Activated naive CD8-positive, alpha-beta T cell (primary cell): ENCODE measurements around the gene CSPG4.
"Not testable (repeated sequence)": the region's sequence is repeated elsewhere in the genome, so short reads cannot be mapped to it uniquely, and the experiment has no call there.

ENCODE experiments used
- H3K27ac Mint-ChIP-seq: one replicate; pipeline ENCODE4 v1.8.0; 2021; ENCODE audit warnings: mixed read lengths
- H3K27me3 Mint-ChIP-seq: one replicate; pipeline ENCODE4 v1.8.0; 2021; ENCODE audit warnings: mixed read lengths
- H3K36me3 Mint-ChIP-seq: one replicate; pipeline ENCODE4 v1.8.0; 2021; ENCODE audit warnings: mixed read lengths
- H3K4me1 Mint-ChIP-seq: one replicate; pipeline ENCODE4 v1.8.0; 2021; ENCODE audit warnings: low read depth, mixed read lengths
- H3K4me3 Mint-ChIP-seq: one replicate; pipeline ENCODE4 v1.8.0; 2021; ENCODE audit warnings: mild to moderate bottlenecking, mixed read lengths
- H3K9me3 Mint-ChIP-seq: one replicate; pipeline ENCODE4 v1.8.0; 2021; ENCODE audit warnings: low read depth, mixed read lengths

CSPG4 gene

GRCh38 chr15:75720787-75721479 lies 8.3 kb upstream of the CSPG4 start:
- H3K27me3 Mint-ChIP-seq, result peaks cover 8% of the 10 kb centered on the region
- H3K9me3 Mint-ChIP-seq, result no peaks in the 10 kb centered on the region
- H3K36me3 Mint-ChIP-seq, result peaks cover 2% of the 10 kb centered on the region
- H3K27ac Mint-ChIP-seq, result no peak overlapping the region
- H3K4me1 Mint-ChIP-seq, result peaks cover 5% of the 10 kb centered on the region
- no peak overlapping the region for H3K4me3 Mint-ChIP-seq

GRCh38 chr15:75720297-75720696 lies 7.6 kb upstream of the CSPG4 start:
- no peak overlapping the region for H3K27ac Mint-ChIP-seq

GRCh38 chr15:75718328-75718727 lies 5.7 kb upstream of the CSPG4 start:
- H3K36me3 Mint-ChIP-seq, result peaks cover 2% of the 10 kb centered on the region
- no peaks in the 10 kb centered on the region for H3K9me3 Mint-ChIP-seq
- H3K4me1 Mint-ChIP-seq, result peaks cover 5% of the 10 kb centered on the region
- no peak overlapping the region for H3K27ac Mint-ChIP-seq
- peaks cover 9% of the 10 kb centered on the region for H3K27me3 Mint-ChIP-seq
- no peak overlapping the region for H3K4me3 Mint-ChIP-seq

More at GRCh38 chr15:75720297-75720696, 7.6 kb upstream of the CSPG4 start:
- no peak overlapping the region for H3K4me3 Mint-ChIP-seq
- H3K27me3 Mint-ChIP-seq, result peaks cover 8% of the 10 kb centered on the region
- H3K36me3 Mint-ChIP-seq, result peaks cover 2% of the 10 kb centered on the region
- H3K4me1 Mint-ChIP-seq, result peaks cover 5% of the 10 kb centered on the region
- H3K9me3 Mint-ChIP-seq, result no peaks in the 10 kb centered on the region

- H3K36me3 Mint-ChIP-seq, H3K4me3 Mint-ChIP-seq, H3K9me3 Mint-ChIP-seq, H3K4me1 Mint-ChIP-seq, H3K27ac Mint-ChIP-seq: not testable (repeated sequence)
- peaks cover 11% of the 10 kb centered on the region for H3K27me3 Mint-ChIP-seq
Measured at GRCh38 chr15:75717001-75717400, 4.4 kb upstream of the CSPG4 start.

GRCh38 chr15:75716249-75716950 lies 3.8 kb upstream of the CSPG4 start:
- H3K4me3 Mint-ChIP-seq, H3K9me3 Mint-ChIP-seq, H3K4me1 Mint-ChIP-seq, H3K27ac Mint-ChIP-seq, H3K36me3 Mint-ChIP-seq: not testable (repeated sequence)
- H3K27me3 Mint-ChIP-seq, result peaks cover 14% of the 10 kb centered on the region

GRCh38 chr15:75715312-75715832 lies 2.7 kb upstream of the CSPG4 start:
- not testable (repeated sequence) for H3K27ac Mint-ChIP-seq, H3K9me3 Mint-ChIP-seq, H3K27me3 Mint-ChIP-seq, H3K4me1 Mint-ChIP-seq, H3K36me3 Mint-ChIP-seq, H3K4me3 Mint-ChIP-seq

GRCh38 chr15:75714195-75714594 lies 1.5 kb upstream of the CSPG4 start:
- no peak overlapping the region for H3K27ac Mint-ChIP-seq
- H3K4me1 Mint-ChIP-seq, result no peaks in the 10 kb centered on the region
- H3K36me3 Mint-ChIP-seq, result peaks cover 2% of the 10 kb centered on the region
- no peak overlapping the region for H3K4me3 Mint-ChIP-seq
- peaks cover 7% of the 10 kb centered on the region for H3K27me3 Mint-ChIP-seq
- no peaks in the 10 kb centered on the region for H3K9me3 Mint-ChIP-seq

GRCh38 chr15:75713338-75713895 lies 769 bp upstream of the CSPG4 start:
- Mint-ChIP-seq H3K36me3 (no peaks in the 10 kb centered on the region), H3K4me3 (no peak overlapping the region), H3K9me3 (no peaks in the 10 kb centered on the region), H3K27me3 (peaks cover 7% of the 10 kb centered on the region), H3K4me1 (no peaks in the 10 kb centered on the region), H3K27ac (no peak overlapping the region)

GRCh38 chr15:75711495-75711894 lies 1.2 kb downstream of the CSPG4 start:
- not testable (repeated sequence) for H3K27ac Mint-ChIP-seq, H3K4me1 Mint-ChIP-seq, H3K27me3 Mint-ChIP-seq, H3K9me3 Mint-ChIP-seq, H3K36me3 Mint-ChIP-seq, H3K4me3 Mint-ChIP-seq

- not testable (repeated sequence) for H3K9me3 Mint-ChIP-seq, H3K27ac Mint-ChIP-seq, H3K4me3 Mint-ChIP-seq, H3K36me3 Mint-ChIP-seq, H3K4me1 Mint-ChIP-seq, H3K27me3 Mint-ChIP-seq
Measured at GRCh38 chr15:75710874-75711273, 1.8 kb downstream of the CSPG4 start.

- H3K4me1 Mint-ChIP-seq, H3K36me3 Mint-ChIP-seq, H3K9me3 Mint-ChIP-seq, H3K27me3 Mint-ChIP-seq, H3K27ac Mint-ChIP-seq, H3K4me3 Mint-ChIP-seq: not testable (repeated sequence)
Measured at GRCh38 chr15:75709458-75709857, 3.2 kb downstream of the CSPG4 start.

- Mint-ChIP-seq H3K4me3 (no peak overlapping the region), H3K27ac (no peak overlapping the region), H3K4me1 (no peaks in the 10 kb centered on the region)
Measured at GRCh38 chr15:75706682-75706954, 6.0 kb downstream of the CSPG4 start.

GRCh38 chr15:75705854-75706681 lies 6.6 kb downstream of the CSPG4 start:
- no peaks in the 10 kb centered on the region for H3K36me3 Mint-ChIP-seq
- H3K27ac Mint-ChIP-seq, result no peak overlapping the region
- no peaks in the 10 kb centered on the region for H3K4me1 Mint-ChIP-seq
- no peaks in the 10 kb centered on the region for H3K27me3 Mint-ChIP-seq
- H3K4me3 Mint-ChIP-seq, result no peak overlapping the region
- H3K9me3 Mint-ChIP-seq, result no peaks in the 10 kb centered on the region

More at GRCh38 chr15:75706682-75706954, 6.0 kb downstream of the CSPG4 start:
- Mint-ChIP-seq H3K9me3 (no peaks in the 10 kb centered on the region), H3K27me3 (peaks cover 2% of the 10 kb centered on the region), H3K36me3 (no peaks in the 10 kb centered on the region)

GRCh38 chr15:75705375-75705774 lies 7.3 kb downstream of the CSPG4 start:
- not testable (repeated sequence) for H3K9me3 Mint-ChIP-seq, H3K27ac Mint-ChIP-seq, H3K27me3 Mint-ChIP-seq, H3K4me1 Mint-ChIP-seq, H3K36me3 Mint-ChIP-seq, H3K4me3 Mint-ChIP-seq

GRCh38 chr15:75704618-75705017 lies 8.0 kb downstream of the CSPG4 start:
- Mint-ChIP-seq H3K27me3 (no peaks in the 10 kb centered on the region), H3K36me3 (no peaks in the 10 kb centered on the region), H3K27ac (no peak overlapping the region), H3K4me3 (no peak overlapping the region), H3K9me3 (no peaks in the 10 kb centered on the region), H3K4me1 (no peaks in the 10 kb centered on the region)
